Ishikawa (cell line): ENCODE measurements around the gene RAI1.

Experiments used
- CEBPB ChIP-seq: IDR thresholded peaks from 2 replicates; pipeline ENCODE4 v1.6.1; 2012
- CREB1 ChIP-seq: IDR thresholded peaks from 2 replicates; pipeline ENCODE4 v1.6.1; 2012; ENCODE audit warnings: low read depth
- EGR1 ChIP-seq: IDR thresholded peaks from 2 replicates; pipeline ENCODE4 v1.6.1; 2012
- EP300 ChIP-seq: IDR thresholded peaks from 2 replicates; pipeline ENCODE4 v1.6.1; 2012; ENCODE audit warnings: borderline replicate concordance
- FOXM1 ChIP-seq: IDR thresholded peaks from 2 replicates; pipeline ENCODE4 v1.6.1; 2012; ENCODE audit warnings: low read depth, borderline replicate concordance
- RAD21 ChIP-seq: IDR thresholded peaks from 2 replicates; pipeline ENCODE4 v1.6.1; 2012; ENCODE audit warnings: low read depth
- TAF1 ChIP-seq: IDR thresholded peaks from 2 replicates; pipeline ENCODE4 v1.6.1; 2012; ENCODE audit warnings: low read depth, mild to moderate bottlenecking
- TCF12 ChIP-seq: IDR thresholded peaks from 2 replicates; pipeline ENCODE4 v1.6.1; 2012; ENCODE audit warnings: low read depth
- TEAD4 ChIP-seq: IDR thresholded peaks from 2 replicates; pipeline ENCODE4 v1.6.1; 2012
- YY1 ChIP-seq: IDR thresholded peaks from 2 replicates; pipeline ENCODE4 v1.6.1; 2012; ENCODE audit warnings: low read depth
- ZBTB7A ChIP-seq: IDR thresholded peaks from 2 replicates; pipeline ENCODE4 v1.6.1; 2012; ENCODE audit warnings: low read depth
- TF ChIP-seq, protein P1 (sequence below): IDR thresholded peaks from 2 replicates; pipeline ENCODE4 v1.6.1; 2012; ENCODE audit warnings: low read depth, mild to moderate bottlenecking
- TF ChIP-seq, protein P2 (sequence below): IDR thresholded peaks from 2 replicates; pipeline ENCODE4 v1.6.1; 2012

DNA sequence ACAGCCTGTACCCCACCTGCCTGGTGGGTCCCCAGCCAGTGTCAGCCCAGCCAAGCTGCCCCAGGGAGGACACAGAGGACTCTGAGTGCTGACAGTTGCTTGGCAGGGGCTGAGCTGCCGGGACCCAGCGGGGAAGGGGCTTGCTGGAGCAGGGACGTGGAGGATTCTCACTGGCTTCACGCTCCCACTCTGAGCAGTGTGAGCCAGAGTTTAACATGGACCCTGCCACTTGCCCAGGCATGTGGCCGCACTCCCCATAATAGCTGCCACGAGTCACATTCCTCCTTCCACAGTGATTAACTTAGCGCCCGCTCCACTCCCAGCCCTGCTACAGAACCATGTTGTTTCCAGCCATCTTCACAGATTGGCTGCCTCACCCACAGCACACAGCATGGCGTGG, 124.3 kb downstream of the RAI1 start:
- TF ChIP-seq CEBPB (no peak), EP300 (no peak), TAF1 (no peak), YY1 (no peak), RAD21 (no peak), ZBTB7A (no peak), EGR1 (no peak), FOXM1 (no peak), TEAD4 (no peak), CREB1 (no peak), TCF12 (no peak)
- TF ChIP-seq, protein P1, sequence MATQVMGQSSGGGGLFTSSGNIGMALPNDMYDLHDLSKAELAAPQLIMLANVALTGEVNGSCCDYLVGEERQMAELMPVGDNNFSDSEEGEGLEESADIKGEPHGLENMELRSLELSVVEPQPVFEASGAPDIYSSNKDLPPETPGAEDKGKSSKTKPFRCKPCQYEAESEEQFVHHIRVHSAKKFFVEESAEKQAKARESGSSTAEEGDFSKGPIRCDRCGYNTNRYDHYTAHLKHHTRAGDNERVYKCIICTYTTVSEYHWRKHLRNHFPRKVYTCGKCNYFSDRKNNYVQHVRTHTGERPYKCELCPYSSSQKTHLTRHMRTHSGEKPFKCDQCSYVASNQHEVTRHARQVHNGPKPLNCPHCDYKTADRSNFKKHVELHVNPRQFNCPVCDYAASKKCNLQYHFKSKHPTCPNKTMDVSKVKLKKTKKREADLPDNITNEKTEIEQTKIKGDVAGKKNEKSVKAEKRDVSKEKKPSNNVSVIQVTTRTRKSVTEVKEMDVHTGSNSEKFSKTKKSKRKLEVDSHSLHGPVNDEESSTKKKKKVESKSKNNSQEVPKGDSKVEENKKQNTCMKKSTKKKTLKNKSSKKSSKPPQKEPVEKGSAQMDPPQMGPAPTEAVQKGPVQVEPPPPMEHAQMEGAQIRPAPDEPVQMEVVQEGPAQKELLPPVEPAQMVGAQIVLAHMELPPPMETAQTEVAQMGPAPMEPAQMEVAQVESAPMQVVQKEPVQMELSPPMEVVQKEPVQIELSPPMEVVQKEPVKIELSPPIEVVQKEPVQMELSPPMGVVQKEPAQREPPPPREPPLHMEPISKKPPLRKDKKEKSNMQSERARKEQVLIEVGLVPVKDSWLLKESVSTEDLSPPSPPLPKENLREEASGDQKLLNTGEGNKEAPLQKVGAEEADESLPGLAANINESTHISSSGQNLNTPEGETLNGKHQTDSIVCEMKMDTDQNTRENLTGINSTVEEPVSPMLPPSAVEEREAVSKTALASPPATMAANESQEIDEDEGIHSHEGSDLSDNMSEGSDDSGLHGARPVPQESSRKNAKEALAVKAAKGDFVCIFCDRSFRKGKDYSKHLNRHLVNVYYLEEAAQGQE, result no peak
- TF ChIP-seq, protein P2, sequence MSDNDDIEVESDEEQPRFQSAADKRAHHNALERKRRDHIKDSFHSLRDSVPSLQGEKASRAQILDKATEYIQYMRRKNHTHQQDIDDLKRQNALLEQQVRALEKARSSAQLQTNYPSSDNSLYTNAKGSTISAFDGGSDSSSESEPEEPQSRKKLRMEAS, result no peak
